HG02623 (cell line): Measurements from ENCODE around the gene BDKRB1.

ENCODE experiments used
- ATAC-seq: cut with Tn5 transposase; IDR thresholded peaks from one replicate; pipeline ENCODE4 v1.9.1; 2021; ENCODE audit warnings: moderate library complexity; ENCODE audit not compliant: unreplicated experiment

Gene BDKRB1

GRCh38 chr14:96277890-96278289 is 21.9 kb downstream of the BDKRB1 start:
- ATAC-seq: no peak

- ATAC-seq: no peak
Measured at GRCh38 chr14:96279564-96279963, 23.6 kb downstream of the BDKRB1 start.

- ATAC-seq: no peak
Measured at GRCh38 chr14:96280104-96280503, 24.1 kb downstream of the BDKRB1 start.

GRCh38 chr14:96281486-96281885 is 25.5 kb downstream of the BDKRB1 start:
- no peak for ATAC-seq

GRCh38 chr14:96284008-96284407 is 28.0 kb downstream of the BDKRB1 start:
- no peak for ATAC-seq

- no peak for ATAC-seq
Measured at GRCh38 chr14:96284430-96284829, 28.4 kb downstream of the BDKRB1 start.

- ATAC-seq: no peak
Measured at GRCh38 chr14:96285667-96286066, 29.7 kb downstream of the BDKRB1 start.

- no peak for ATAC-seq
Measured at GRCh38 chr14:96286251-96286650, 30.2 kb downstream of the BDKRB1 start.

GRCh38 chr14:96287856-96288255 is 31.8 kb downstream of the BDKRB1 start:
- no peak for ATAC-seq

GRCh38 chr14:96294246-96294645 is 38.2 kb downstream of the BDKRB1 start:
- no peak for ATAC-seq

GRCh38 chr14:96297000-96297399 is 41.0 kb downstream of the BDKRB1 start:
- no peak for ATAC-seq

GRCh38 chr14:96297997-96298515 is 42.0 kb downstream of the BDKRB1 start:
- no peak for ATAC-seq

GRCh38 chr14:96299441-96299840 is 43.4 kb downstream of the BDKRB1 start:
- ATAC-seq: no peak

GRCh38 chr14:96303981-96304380 is 48.0 kb downstream of the BDKRB1 start:
- ATAC-seq: no peak

GRCh38 chr14:96304956-96305355 is 48.9 kb downstream of the BDKRB1 start:
- ATAC-seq: no peak

- no peak for ATAC-seq
Measured at GRCh38 chr14:96307434-96307833, 51.4 kb downstream of the BDKRB1 start.

GRCh38 chr14:96309133-96309895 is 53.3 kb downstream of the BDKRB1 start:
- ATAC-seq: no peak

- ATAC-seq: no peak
Measured at GRCh38 chr14:96309896-96310330, 53.9 kb downstream of the BDKRB1 start.

GRCh38 chr14:96310906-96311305 is 54.9 kb downstream of the BDKRB1 start:
- no peak for ATAC-seq
